HG02571 (cell line): Measurements from ENCODE around the gene MBOAT1.
"Not testable (repeated sequence)": the region's sequence is repeated elsewhere in the genome, so short reads cannot be mapped to it uniquely, and the experiment has no call there.

Experiments
- ATAC-seq: cut with Tn5 transposase; IDR thresholded peaks from one replicate; pipeline ENCODE4 v1.9.1; 2021; ENCODE audit warnings: mild to moderate bottlenecking, moderate library complexity; ENCODE audit not compliant: unreplicated experiment

The MBOAT1 gene

GRCh38 chr6:20173833-20174792, 38.2 kb downstream of the MBOAT1 start:
- no peak for ATAC-seq

GRCh38 chr6:20172842-20173456, 39.3 kb downstream of the MBOAT1 start:
- no peak for ATAC-seq

- no peak for ATAC-seq
These were observed 41.7 kb downstream of the MBOAT1 start for GRCh38 chr6:20170455-20171148.

GRCh38 chr6:20169786-20170185, 42.5 kb downstream of the MBOAT1 start:
- ATAC-seq, result no peak

GRCh38 chr6:20169119-20169557, 43.1 kb downstream of the MBOAT1 start:
- ATAC-seq, result no peak

- no peak for ATAC-seq
These were observed 43.6 kb downstream of the MBOAT1 start for GRCh38 chr6:20168690-20169089.

- ATAC-seq, result no peak
These were observed 44.7 kb downstream of the MBOAT1 start for GRCh38 chr6:20167601-20168000.

- ATAC-seq, result no peak
These were observed 46.1 kb downstream of the MBOAT1 start for GRCh38 chr6:20166210-20166609.

- ATAC-seq, result no peak
These were observed 49.8 kb downstream of the MBOAT1 start for GRCh38 chr6:20162515-20162914.

GRCh38 chr6:20160541-20161283, 51.6 kb downstream of the MBOAT1 start:
- no peak for ATAC-seq

- no peak for ATAC-seq
These were observed 52.3 kb downstream of the MBOAT1 start for GRCh38 chr6:20159781-20160540.

- no peak for ATAC-seq
These were observed 53.2 kb downstream of the MBOAT1 start for GRCh38 chr6:20159098-20159497.

- ATAC-seq, result no peak
These were observed 53.6 kb downstream of the MBOAT1 start for GRCh38 chr6:20158676-20159075.

- ATAC-seq, result no peak
These were observed 55.4 kb downstream of the MBOAT1 start for GRCh38 chr6:20156824-20157223.

- ATAC-seq, result no peak
These were observed 57.5 kb downstream of the MBOAT1 start for GRCh38 chr6:20154753-20155152.

GRCh38 chr6:20153194-20153593, 59.1 kb downstream of the MBOAT1 start:
- ATAC-seq, result no peak

GRCh38 chr6:20148433-20148832, 63.8 kb downstream of the MBOAT1 start:
- no peak for ATAC-seq

- no peak for ATAC-seq
These were observed 64.8 kb downstream of the MBOAT1 start for GRCh38 chr6:20147469-20147868.

GRCh38 chr6:20146831-20147230, 65.4 kb downstream of the MBOAT1 start:
- not testable (repeated sequence) for ATAC-seq

GRCh38 chr6:20146291-20146690, 66.0 kb downstream of the MBOAT1 start:
- ATAC-seq, result no peak
